Immature natural killer cell (primary cell): ENCODE results near the gene ZFYVE28. TPM values are rescaled to one million over a fixed set of nuclear protein-coding genes. Genes with fewer than 3 reads are reported as not detected.
A peak's percentile ranks its signal among the peaks of the same experiment; 100 is the strongest.

Experiments used
- DNase-seq, 3 donors: peaks; one replicate each; pipeline ENCODE4 v3.0.0; 2022; ENCODE audit warnings: mixed read lengths in 1 of 3
- H3K27ac Mint-ChIP-seq, 6 donors: one replicate each; pipeline ENCODE4 v1.8.0; 2020; ENCODE audit warnings: mixed read lengths in 6 of 6, mild to moderate bottlenecking in 5 of 6, inconsistent platforms in 4 of 6, moderate library complexity in 3 of 6
- H3K27me3 Mint-ChIP-seq, 3 donors: one replicate each; pipeline ENCODE4 v1.8.0; 2020 to 2021; ENCODE audit warnings: low read depth in 3 of 3, mild to moderate bottlenecking in 3 of 3, mixed read lengths in 3 of 3, moderate library complexity in 3 of 3, inconsistent platforms in 1 of 3
- H3K36me3 Mint-ChIP-seq, 3 donors: one replicate each; pipeline ENCODE4 v1.8.0; 2020; ENCODE audit warnings: mixed read lengths in 3 of 3, inconsistent platforms in 2 of 3, mild to moderate bottlenecking in 2 of 3
- H3K4me1 Mint-ChIP-seq, 2 donors: one replicate each; pipeline ENCODE4 v1.8.0; 2020; ENCODE audit warnings: inconsistent platforms in 2 of 2, mild to moderate bottlenecking in 2 of 2, mixed read lengths in 2 of 2, moderate library complexity in 1 of 2
- H3K4me3 Mint-ChIP-seq, 5 donors: one replicate each; pipeline ENCODE4 v1.8.0; 2020; ENCODE audit warnings: mild to moderate bottlenecking in 5 of 5, mixed read lengths in 5 of 5, inconsistent platforms in 3 of 5, moderate library complexity in 3 of 5
- H3K9me3 Mint-ChIP-seq, 6 donors: one replicate each; pipeline ENCODE4 v1.8.0; 2020; ENCODE audit warnings: mild to moderate bottlenecking in 6 of 6, mixed read lengths in 6 of 6, inconsistent platforms in 4 of 6, moderate library complexity in 3 of 6
- polyA plus RNA-seq, 3 donors: library from polyadenylated mRNA; unstranded; fragments of 300-500 nt; fragmentation: Illumina TruSeq; gene quantifications; one replicate each; pipeline ENCODE4 v1.2.3, GENCODE V29; 2021

The ZFYVE28 gene
- polyA plus RNA-seq, 3 donors from 2014 or later, result 11.9 to 17.5 (median 14.4) TPM

DNA sequence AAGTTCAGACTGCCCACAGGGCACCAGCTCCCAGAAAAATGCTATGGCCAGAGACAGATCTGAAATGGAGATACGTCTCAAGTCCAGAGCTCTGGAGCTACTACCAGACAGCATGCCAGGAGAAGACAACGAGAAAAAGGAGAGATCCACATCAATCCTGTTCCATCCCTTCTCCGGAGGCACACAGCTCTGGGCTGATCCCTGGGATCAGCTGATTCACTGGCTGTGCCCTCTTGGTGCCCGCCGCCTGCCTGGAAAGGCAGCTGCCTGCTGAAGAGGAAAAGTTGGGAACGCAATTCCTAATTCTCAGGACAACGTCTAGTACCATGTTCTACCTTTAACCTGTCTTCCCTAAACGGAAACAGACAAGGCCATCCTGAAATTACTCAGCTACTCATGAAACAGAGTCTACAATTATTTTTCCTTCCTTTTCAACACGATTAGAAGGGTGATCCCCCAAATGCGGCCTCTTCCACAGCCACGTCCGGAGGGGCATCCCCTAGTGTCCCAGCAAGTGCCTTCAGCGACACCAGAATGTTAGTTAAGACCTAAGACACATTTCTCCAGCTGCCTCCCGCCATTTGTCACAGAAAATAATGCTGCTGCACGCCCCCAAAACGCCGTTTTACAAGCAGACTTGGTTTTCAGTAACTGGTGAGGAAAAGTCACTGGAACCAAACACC, 2.4 kb downstream of the ZFYVE28 start:
- Mint-ChIP-seq H3K4me1 (peaks cover 74 to 76% of the 10 kb centered on the region in 2 donors), H3K27ac (peak overlapping the region; percentile 77 to 92 (median 84)), H3K4me3 (peak overlapping the region; percentile 79 to 90 (median 83)), H3K36me3 (no peaks in the 10 kb centered on the region), H3K27me3 (peaks cover 32 to 63% (median 36%) of the 10 kb centered on the region in 3 donors), H3K9me3 (no peaks in the 10 kb centered on the region)
- DNase-seq, result no peak

DNA sequence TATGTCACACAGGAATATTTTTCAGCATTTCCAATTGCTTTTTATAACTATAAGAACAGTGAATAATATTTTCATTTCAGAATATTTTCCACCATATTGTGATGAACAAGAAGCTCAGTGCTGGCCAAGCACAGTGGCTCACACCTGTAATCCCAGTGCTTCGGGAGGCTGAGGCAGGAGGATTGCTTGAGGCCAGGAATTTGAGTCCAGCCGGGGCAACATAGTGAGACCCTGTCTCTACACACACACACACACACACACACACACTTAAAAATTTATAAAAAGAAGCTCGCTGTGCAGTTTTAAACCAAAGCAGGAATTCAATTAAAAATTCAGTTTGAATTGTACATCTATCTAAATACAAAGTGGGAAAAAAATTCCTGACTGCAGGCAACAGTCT, 3.2 kb downstream of the ZFYVE28 start:
- H3K4me1 Mint-ChIP-seq, result peaks cover 78 to 79% of the 10 kb centered on the region in 2 donors

GRCh38 chr4:2413821-2414610, 4.4 kb downstream of the ZFYVE28 start:
- H3K4me3 Mint-ChIP-seq, result peak overlapping the region; percentile 80 to 89 (median 82)
- H3K9me3 Mint-ChIP-seq, result no peaks in the 10 kb centered on the region
- DNase-seq, result peak in 1 of 3 donors; percentile 43
- H3K27me3 Mint-ChIP-seq, result peaks cover 18 to 48% (median 25%) of the 10 kb centered on the region in 3 donors
- H3K36me3 Mint-ChIP-seq, result no peaks in the 10 kb centered on the region
- peak overlapping the region; percentile 97 to 99 (median 99) for H3K27ac Mint-ChIP-seq
- H3K4me1 Mint-ChIP-seq, result peaks cover 72 to 73% of the 10 kb centered on the region in 2 donors

More for the DNA sequence above, 3.2 kb downstream of the ZFYVE28 start:
- peak overlapping the region in 5 of 6 donors; percentile 67 to 99 (median 99) for H3K27ac Mint-ChIP-seq
- DNase-seq, result no peak
- peaks cover 28 to 59% (median 31%) of the 10 kb centered on the region in 3 donors for H3K27me3 Mint-ChIP-seq
- peak overlapping the region; percentile 26 to 90 (median 64) for H3K4me3 Mint-ChIP-seq
- no peaks in the 10 kb centered on the region for H3K36me3 Mint-ChIP-seq
- H3K9me3 Mint-ChIP-seq, result no peaks in the 10 kb centered on the region

DNA sequence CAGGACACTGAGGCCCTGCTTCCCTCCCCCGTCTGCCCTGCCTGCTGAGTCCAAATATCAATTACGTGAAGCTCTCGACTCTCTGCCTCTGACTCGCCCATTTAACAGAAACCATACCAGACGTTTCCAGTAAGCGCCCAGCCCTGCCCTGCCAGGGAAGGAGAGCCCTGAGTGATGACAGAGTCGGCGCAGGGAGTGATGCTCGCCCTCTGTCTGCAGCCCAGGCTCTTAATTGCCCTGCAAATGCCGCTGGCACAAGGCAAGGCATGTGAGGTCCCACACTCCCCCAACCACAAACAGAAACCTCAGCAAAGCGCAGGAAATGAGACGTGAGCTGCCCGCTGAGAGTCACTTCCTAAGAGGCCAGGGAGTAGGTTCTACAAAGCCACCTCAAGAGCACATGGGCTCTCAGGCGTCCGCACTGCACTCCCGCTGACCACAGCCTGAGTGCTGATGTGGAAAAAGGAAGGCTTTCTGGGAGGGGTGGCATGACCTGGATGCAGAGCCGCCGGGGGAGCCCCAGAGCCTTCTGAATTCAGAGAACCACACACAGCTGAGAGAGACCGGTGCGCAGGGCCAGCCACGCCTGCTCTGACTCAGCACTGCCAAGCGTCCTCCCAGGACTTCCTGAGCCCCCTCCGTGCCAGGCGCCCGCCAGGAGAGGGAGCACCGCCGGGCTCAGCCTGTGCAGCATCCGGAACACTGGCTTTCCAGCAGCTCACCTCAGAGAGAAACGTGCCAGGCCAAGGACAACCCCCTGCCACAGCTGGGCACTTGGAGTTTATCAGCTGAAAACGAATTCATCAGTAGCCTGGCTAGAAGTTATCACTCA, 5.3 kb downstream of the ZFYVE28 start:
- Mint-ChIP-seq H3K4me1 (peaks cover 78 to 82% of the 10 kb centered on the region in 2 donors), H3K4me3 (peak overlapping the region; percentile 80 to 89 (median 82)), H3K27me3 (peaks cover 16 to 49% (median 24%) of the 10 kb centered on the region in 3 donors), H3K27ac (peak overlapping the region; percentile 97 to 99 (median 99)), H3K9me3 (no peaks in the 10 kb centered on the region), H3K36me3 (no peaks in the 10 kb centered on the region)
- DNase-seq, result peak; percentile 97 to 98 (median 98)

DNA sequence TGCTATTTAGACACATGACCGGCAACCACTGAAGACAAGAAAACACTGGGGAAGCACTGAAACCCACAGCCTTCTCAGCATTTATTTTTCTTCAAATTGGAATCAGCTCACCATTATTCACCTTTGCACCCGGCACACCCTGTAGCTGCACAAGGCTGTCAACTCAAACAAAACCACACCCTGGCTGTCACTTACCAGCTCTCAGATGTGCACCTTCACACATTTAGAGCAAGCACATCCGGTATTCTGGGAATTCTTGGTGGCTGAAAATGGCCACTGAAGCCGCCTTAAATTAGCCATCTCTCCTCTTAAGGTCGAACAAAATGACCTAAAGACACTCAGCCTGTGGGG, 5.9 kb downstream of the ZFYVE28 start:
- Mint-ChIP-seq H3K27ac (peak overlapping the region; percentile 97 to 99 (median 99)), H3K4me1 (peaks cover 82 to 85% of the 10 kb centered on the region in 2 donors), H3K4me3 (peak overlapping the region; percentile 80 to 89 (median 82))

GRCh38 chr4:2411786-2412510, 6.5 kb downstream of the ZFYVE28 start:
- no peak for DNase-seq
- Mint-ChIP-seq H3K4me1 (peaks cover 85 to 87% of the 10 kb centered on the region in 2 donors), H3K9me3 (no peaks in the 10 kb centered on the region), H3K36me3 (no peaks in the 10 kb centered on the region), H3K27ac (peak overlapping the region; percentile 97 to 99 (median 99)), H3K4me3 (peak overlapping the region; percentile 80 to 89 (median 82)), H3K27me3 (peaks cover 17 to 47% (median 18%) of the 10 kb centered on the region in 3 donors)

More for the DNA sequence above, 5.9 kb downstream of the ZFYVE28 start:
- H3K27me3 Mint-ChIP-seq, result peaks cover 18 to 46% (median 18%) of the 10 kb centered on the region in 3 donors
- DNase-seq, result peak in 1 of 3 donors; percentile 84
- no peaks in the 10 kb centered on the region for H3K9me3 Mint-ChIP-seq
- H3K36me3 Mint-ChIP-seq, result no peaks in the 10 kb centered on the region

GRCh38 chr4:2409381-2409783, 9.1 kb downstream of the ZFYVE28 start:
- no peak overlapping the region for H3K4me3 Mint-ChIP-seq
- no peak for DNase-seq
- H3K27ac Mint-ChIP-seq, result peak overlapping the region in 4 of 6 donors; percentile 35 to 84 (median 62)
- peaks cover 14 to 33% (median 18%) of the 10 kb centered on the region in 3 donors for H3K27me3 Mint-ChIP-seq
- no peaks in the 10 kb centered on the region for H3K9me3 Mint-ChIP-seq
- H3K4me1 Mint-ChIP-seq, result peaks cover 69 to 71% of the 10 kb centered on the region in 2 donors
- peaks cover 0 to 1% (median 0%) of the 10 kb centered on the region in 3 donors for H3K36me3 Mint-ChIP-seq

DNA sequence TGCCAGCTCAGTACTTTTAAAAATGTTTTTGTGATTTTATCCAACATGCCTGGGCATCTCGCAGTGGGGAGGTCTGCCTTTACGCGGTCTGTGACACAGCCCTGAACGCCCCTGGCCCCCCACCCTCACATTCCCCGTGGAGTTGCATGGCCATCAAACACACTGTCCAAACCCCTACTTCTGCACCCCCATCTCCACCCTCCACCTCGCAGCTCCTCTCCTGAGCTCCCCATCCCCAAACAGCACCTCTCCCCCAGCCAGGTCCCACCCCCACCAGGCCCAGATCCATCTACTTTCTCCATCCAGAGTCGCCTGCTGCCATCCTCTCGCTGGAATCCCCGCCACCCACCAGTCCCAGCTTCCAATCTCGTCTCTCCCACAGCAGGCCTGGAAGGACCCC, 9.5 kb downstream of the ZFYVE28 start:
- no peak overlapping the region for H3K4me3 Mint-ChIP-seq
- no peaks in the 10 kb centered on the region for H3K9me3 Mint-ChIP-seq
- DNase-seq, result no peak
- peaks cover 0 to 3% (median 0%) of the 10 kb centered on the region in 3 donors for H3K36me3 Mint-ChIP-seq
- peaks cover 69% of the 10 kb centered on the region in 2 donors for H3K4me1 Mint-ChIP-seq
- H3K27me3 Mint-ChIP-seq, result peaks cover 14 to 31% (median 18%) of the 10 kb centered on the region in 3 donors
- peak overlapping the region in 5 of 6 donors; percentile 28 to 84 (median 44) for H3K27ac Mint-ChIP-seq

DNA sequence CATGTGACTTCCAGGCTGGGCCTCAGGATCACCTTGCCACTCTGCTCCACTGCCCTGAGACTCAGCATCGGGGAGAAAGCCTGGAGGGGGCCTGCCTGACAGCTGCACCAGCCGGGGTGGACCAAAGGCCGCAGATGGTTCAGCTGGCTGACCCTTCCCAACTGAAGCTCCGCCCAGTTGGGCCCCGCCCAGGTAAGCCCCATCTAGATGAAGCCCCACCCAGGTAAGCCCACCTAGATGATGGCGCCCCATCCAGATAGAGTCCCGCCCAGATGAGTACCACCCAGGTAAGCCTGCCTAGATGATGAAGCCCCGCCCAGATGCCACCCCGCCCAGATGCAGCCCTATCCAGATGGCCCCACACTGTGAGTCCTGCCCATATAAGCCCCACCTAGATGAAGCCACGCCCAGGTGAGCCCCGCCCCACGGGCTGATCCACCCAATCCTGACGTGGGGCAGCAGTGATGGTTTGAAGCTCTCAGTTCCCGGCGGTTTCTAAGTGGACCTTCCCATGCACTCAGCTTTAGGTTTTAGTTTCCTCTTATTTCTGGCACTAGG, 10.0 kb downstream of the ZFYVE28 start:
- H3K4me1 Mint-ChIP-seq, result peaks cover 65% of the 10 kb centered on the region in 2 donors
- H3K27me3 Mint-ChIP-seq, result peaks cover 13 to 26% (median 15%) of the 10 kb centered on the region in 3 donors
- no peaks in the 10 kb centered on the region for H3K9me3 Mint-ChIP-seq
- H3K27ac Mint-ChIP-seq, result peak overlapping the region in 4 of 6 donors; percentile 8 to 81 (median 60)
- H3K36me3 Mint-ChIP-seq, result peaks cover 0 to 3% (median 0%) of the 10 kb centered on the region in 3 donors
- DNase-seq, result no peak
- H3K4me3 Mint-ChIP-seq, result no peak overlapping the region

DNA sequence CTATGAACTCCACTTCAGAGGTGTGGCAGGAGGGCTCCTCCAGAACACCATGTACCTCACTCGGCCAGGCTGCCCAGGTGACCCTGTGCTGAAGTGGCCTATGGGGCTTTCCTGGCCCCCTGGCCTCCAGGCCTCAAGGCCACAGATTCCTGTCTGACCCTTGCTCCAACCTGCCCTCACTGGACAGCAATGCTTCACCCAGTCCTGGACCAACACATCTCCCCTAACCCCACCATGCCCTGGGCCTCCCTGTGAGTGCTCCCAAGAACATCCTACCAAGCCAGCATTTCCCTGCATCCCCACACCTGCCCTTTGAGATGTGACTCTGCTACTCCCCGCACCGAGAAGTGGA, 10.5 kb downstream of the ZFYVE28 start:
- Mint-ChIP-seq H3K9me3 (no peaks in the 10 kb centered on the region), H3K27ac (peak overlapping the region; percentile 24 to 81 (median 66)), H3K27me3 (peaks cover 8 to 21% (median 10%) of the 10 kb centered on the region in 3 donors), H3K36me3 (peaks cover 0 to 3% (median 0%) of the 10 kb centered on the region in 3 donors), H3K4me1 (peaks cover 65% of the 10 kb centered on the region in 2 donors), H3K4me3 (no peak overlapping the region)
- no peak for DNase-seq

- Mint-ChIP-seq H3K36me3 (peaks cover 0 to 3% (median 0%) of the 10 kb centered on the region in 3 donors), H3K4me3 (no peak overlapping the region), H3K4me1 (peaks cover 65% of the 10 kb centered on the region in 2 donors), H3K9me3 (no peaks in the 10 kb centered on the region), H3K27ac (peak overlapping the region; percentile 35 to 89 (median 47)), H3K27me3 (peaks cover 3 to 17% (median 12%) of the 10 kb centered on the region in 3 donors)
- no peak for DNase-seq
Measured at GRCh38 chr4:2406920-2407319, 11.5 kb downstream of the ZFYVE28 start.

DNA sequence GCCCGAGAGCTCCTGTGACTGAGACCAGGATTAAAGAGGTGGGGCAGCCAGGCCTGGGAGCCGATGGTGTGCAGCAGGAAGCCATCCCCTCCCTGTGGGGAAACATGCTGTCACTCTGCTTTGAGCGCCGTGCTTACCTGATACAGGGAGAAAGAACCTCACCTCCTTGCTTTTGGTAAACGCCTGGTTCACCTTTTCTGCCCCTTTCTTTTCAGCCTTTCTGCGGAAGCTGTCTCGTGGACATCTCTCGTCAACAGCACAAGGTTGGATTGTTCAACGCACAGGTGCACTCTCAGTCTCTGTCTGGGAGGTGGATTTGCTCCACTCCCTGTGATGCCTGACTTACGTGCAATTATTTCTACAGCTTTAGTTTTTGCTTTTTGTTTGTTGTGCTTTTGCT, 12.0 kb downstream of the ZFYVE28 start:
- Mint-ChIP-seq H3K4me3 (no peak overlapping the region), H3K27me3 (peaks cover 3 to 20% (median 14%) of the 10 kb centered on the region in 3 donors), H3K36me3 (peaks cover 0 to 3% (median 0%) of the 10 kb centered on the region in 3 donors), H3K4me1 (peaks cover 65% of the 10 kb centered on the region in 2 donors), H3K9me3 (no peaks in the 10 kb centered on the region), H3K27ac (peak overlapping the region in 2 of 6 donors; percentile 44 to 89)
- DNase-seq, result no peak
